HEK293 (cell line): ENCODE measurements around the gene SKOR2.

Source experiments
- CTCF ChIP-seq: fragments of 450-650 bp; formaldehyde crosslinking; IDR thresholded peaks from 2 replicates; pipeline ENCODE4 v1.5.1; 2016; ENCODE audit warnings: missing biosample characterization, missing genetic modification characterization
- PRDM2 ChIP-seq: fragments of 450-650 bp; formaldehyde crosslinking; IDR thresholded peaks from 2 replicates; pipeline ENCODE4 v1.5.1; 2016; ENCODE audit warnings: missing biosample characterization, missing genetic modification characterization, borderline replicate concordance
- SCRT2 ChIP-seq: fragments of 450-650 bp; formaldehyde crosslinking; IDR thresholded peaks from 2 replicates; pipeline ENCODE4 v1.5.1; 2016; ENCODE audit warnings: missing biosample characterization, missing genetic modification characterization
- ZBTB26 ChIP-seq: fragments of 450-650 bp; formaldehyde crosslinking; optimal IDR thresholded peaks from 2 replicates; pipeline ENCODE3; 2016; ENCODE audit warnings: missing biosample characterization, mild to moderate bottlenecking, missing genetic modification characterization
- ZBTB48 ChIP-seq: fragments of 450-650 bp; formaldehyde crosslinking; IDR thresholded peaks from 2 replicates; pipeline ENCODE4 v1.5.1; 2016; ENCODE audit warnings: missing biosample characterization, missing genetic modification characterization
- ZNF112 ChIP-seq: fragments of 450-650 bp; formaldehyde crosslinking; IDR thresholded peaks from 2 replicates; pipeline ENCODE4 v1.5.0; 2017; ENCODE audit warnings: missing biosample characterization, missing genetic modification characterization
- ZNF184 ChIP-seq: fragments of 450-650 bp; IDR thresholded peaks from 2 replicates; pipeline ENCODE4 v1.5.1; 2018; ENCODE audit warnings: missing biosample characterization, mild to moderate bottlenecking, missing genetic modification characterization
- ZNF239 ChIP-seq: fragments of 450-650 bp; formaldehyde crosslinking; IDR thresholded peaks from 2 replicates; pipeline ENCODE4 v1.5.1; 2016; ENCODE audit warnings: missing biosample characterization, missing genetic modification characterization
- ZNF837 ChIP-seq: fragments of 450-650 bp; formaldehyde crosslinking; IDR thresholded peaks from 2 replicates; pipeline ENCODE4 v1.5.1; 2016; ENCODE audit warnings: missing biosample characterization, missing genetic modification characterization
- ZSCAN18 ChIP-seq: fragments of 450-650 bp; formaldehyde crosslinking; IDR thresholded peaks from 2 replicates; pipeline ENCODE4 v1.5.1; 2016; ENCODE audit warnings: missing biosample characterization, missing genetic modification characterization

GRCh38 chr18:47263430-47264307 is 12.2 kb upstream of the SKOR2 start:
- TF ChIP-seq ZNF112 (tag by site-specific recombination) (no peak), CTCF (tag by site-specific recombination) (no peak), ZNF184 (tag by site-specific recombination) (no peak), ZSCAN18 (tag by site-specific recombination) (no peak), ZNF837 (tag by site-specific recombination) (no peak), ZNF239 (tag by site-specific recombination) (no peak), ZBTB48 (no peak), ZBTB26 (no peak), SCRT2 (tag by site-specific recombination) (no peak), PRDM2 (tag by site-specific recombination) (no peak)
